GM19035 (cell line): Measurements from ENCODE around the gene DAPP1.

Experiments
- ATAC-seq: cut with Tn5 transposase; IDR thresholded peaks from one replicate; pipeline ENCODE4 v1.9.1; 2021; ENCODE audit not compliant: unreplicated experiment

The DAPP1 gene

GRCh38 chr4:99894161-99894997, 77.8 kb downstream of the DAPP1 start, which contains the start of gene LAMTOR3:
Gene LAMTOR3 (minus strand): TSS chr4:99894427. CDS start chr4:99893963, 464 bp downstream.
- peak; percentile 100 for ATAC-seq

- ATAC-seq: no peak
Measured at GRCh38 chr4:99894998-99895397, 78.4 kb downstream of the DAPP1 start.

GRCh38 chr4:99915449-99915848, 98.8 kb downstream of the DAPP1 start:
- ATAC-seq: no peak

- ATAC-seq: no peak
Measured at GRCh38 chr4:99917575-99917974, 100.9 kb downstream of the DAPP1 start.

- no peak for ATAC-seq
Measured at GRCh38 chr4:99918656-99919055, 102.0 kb downstream of the DAPP1 start.
